IPS-18c (cell line): ENCODE data around the gene CYB561D1.

ENCODE experiments used
- H3K4me3 ChIP-seq: 2 replicates; pipeline ENCODE4 v1.7.0; 2013; ENCODE audit warnings: low read depth, mild to moderate bottlenecking, low read length, moderate library complexity; ENCODE audit not compliant: insufficient read depth
- H3K9me3 ChIP-seq: one replicate; pipeline ENCODE4 v1.6.1; 2013; ENCODE audit warnings: mild to moderate bottlenecking, low read length, moderate library complexity; ENCODE audit not compliant: control insufficient read depth, insufficient read depth

Gene CYB561D1

DNA sequence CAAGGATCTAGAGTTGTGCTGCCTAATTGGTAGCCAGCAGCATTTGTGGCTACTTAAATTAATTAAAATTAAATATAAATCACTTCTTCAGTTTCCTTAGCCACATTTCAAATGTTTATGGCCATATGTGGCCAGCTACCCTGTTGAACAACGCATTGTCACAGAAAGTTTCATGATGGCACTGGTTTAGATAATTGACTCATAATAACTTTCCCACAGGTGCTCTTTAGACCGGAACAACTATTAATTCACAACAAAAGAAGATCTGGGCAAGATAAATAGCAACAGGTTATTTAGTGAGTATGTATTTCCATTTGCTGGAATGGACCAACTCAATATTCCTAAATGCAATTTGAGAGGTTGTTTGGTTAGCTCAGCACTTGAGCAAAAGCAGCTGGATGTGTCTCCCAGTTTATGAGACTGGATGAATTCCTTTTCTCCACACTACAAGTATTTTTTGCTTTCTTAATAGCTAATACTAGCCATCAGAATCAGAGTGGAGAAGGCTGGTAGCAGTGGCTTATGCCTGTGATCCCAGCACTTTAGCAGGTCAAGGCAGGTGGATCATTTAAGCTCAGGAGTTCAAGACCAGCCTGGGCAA, 19.3 kb downstream of the CYB561D1 start:
- no peaks in the 10 kb centered on the region for H3K9me3 ChIP-seq
- H3K4me3 ChIP-seq = no peak overlapping the region

DNA sequence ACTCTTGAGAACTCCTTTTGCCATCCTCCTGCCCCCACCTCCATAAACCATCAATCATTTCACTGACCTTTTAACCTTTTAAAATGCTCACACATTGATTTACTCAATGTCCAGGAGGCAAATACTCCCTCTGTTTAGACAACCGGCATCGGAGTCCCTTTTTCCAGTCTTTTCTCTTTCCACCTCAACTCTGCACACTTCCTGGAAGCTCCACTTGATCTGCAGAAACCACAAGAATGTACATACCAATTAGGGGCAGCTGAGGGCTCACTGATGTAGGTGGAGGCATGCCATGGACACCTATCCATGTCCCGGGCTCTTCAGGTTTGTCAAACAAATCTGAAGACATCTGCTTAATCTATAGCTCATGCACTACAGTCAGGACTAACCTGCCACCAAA, 21.0 kb downstream of the CYB561D1 start:
- Histone ChIP-seq H3K9me3 (no peaks in the 10 kb centered on the region), H3K4me3 (no peak overlapping the region)

DNA sequence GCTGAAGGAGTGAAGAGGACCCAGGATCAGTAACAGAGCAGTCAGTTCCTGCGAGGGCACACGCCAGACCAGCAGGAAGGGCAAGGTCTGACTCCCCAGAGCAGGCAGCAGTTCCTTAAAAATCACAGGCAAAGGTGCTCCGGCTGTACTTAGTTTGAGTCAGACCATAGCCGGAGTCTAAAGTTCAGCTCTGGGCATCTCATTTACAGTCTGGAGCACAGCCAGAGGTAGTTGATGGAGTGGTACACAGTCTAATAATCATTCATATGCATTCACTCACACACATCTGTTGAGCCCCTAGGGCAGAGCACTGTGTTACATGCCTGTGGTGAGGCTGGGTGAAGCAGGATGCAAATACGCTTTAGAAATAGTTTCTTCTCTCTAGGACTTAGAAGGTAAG, 23.0 kb downstream of the CYB561D1 start:
- Histone ChIP-seq H3K4me3 (no peak overlapping the region), H3K9me3 (no peaks in the 10 kb centered on the region)

DNA sequence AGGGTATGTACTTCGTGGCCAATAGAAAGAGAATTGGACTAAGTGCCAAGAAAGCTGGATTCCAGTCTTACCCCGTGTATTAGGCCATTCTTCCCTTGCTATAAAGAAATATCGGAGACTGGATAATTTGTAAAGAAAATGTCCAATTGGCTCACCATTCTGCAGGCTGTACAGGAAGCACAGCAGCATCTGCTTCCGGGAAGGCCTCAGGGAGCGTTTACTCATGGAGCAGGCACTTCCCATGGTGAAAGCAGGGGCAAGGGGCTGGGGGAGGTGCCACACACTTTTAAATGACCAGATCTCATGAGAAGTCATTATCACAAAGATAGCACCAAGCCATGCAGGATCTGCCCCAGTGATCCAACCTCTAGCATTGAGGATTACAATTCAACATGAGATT, 23.4 kb downstream of the CYB561D1 start:
- H3K9me3 ChIP-seq = no peaks in the 10 kb centered on the region
- no peak overlapping the region for H3K4me3 ChIP-seq

DNA sequence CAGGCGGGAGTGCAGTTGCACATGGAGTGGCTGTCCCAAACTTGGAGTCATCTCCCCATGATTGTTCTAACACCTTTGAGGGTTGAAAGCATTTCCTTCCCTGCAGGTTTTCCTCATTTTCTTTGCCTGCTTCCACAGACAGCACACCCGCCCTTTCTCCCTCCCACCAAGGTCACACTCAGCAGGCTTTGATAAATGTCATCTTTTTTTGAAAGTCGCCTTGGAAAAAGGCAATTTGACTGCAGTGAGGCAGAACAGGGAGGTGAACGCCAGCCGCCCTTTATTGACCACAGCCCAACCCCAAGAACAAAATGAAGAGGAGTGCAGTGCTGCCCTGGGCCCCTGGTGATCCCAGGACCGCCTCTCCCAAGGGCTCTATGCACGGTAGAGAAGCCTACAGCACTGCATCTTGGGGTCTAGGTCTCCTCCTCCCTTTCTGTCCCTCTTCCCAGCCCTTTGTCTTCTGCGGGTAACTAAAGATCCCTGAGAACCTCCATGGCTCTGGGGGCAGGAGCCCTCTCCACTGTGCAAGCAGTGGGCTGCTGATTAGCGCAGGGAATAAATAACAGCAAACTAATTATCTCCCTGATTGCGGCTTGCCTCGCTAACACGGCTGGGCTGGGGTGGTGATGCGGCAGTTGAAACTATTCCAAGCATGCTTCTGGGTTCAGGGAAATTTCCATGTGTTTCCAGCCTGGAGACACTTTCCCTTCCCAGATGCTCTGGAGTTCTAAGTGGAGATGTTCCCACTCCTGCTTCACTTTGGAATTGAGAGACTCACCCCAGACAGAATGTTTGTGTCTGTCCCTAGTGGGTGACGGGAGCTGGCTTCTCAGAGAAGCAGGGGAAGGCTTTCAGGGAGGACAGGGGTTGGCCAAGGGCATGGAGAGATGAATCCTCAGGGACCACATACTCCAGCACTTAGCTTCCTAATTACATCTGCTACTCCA, 27.4 kb downstream of the CYB561D1 start:
- Histone ChIP-seq H3K9me3 (no peaks in the 10 kb centered on the region), H3K4me3 (no peak overlapping the region)

DNA sequence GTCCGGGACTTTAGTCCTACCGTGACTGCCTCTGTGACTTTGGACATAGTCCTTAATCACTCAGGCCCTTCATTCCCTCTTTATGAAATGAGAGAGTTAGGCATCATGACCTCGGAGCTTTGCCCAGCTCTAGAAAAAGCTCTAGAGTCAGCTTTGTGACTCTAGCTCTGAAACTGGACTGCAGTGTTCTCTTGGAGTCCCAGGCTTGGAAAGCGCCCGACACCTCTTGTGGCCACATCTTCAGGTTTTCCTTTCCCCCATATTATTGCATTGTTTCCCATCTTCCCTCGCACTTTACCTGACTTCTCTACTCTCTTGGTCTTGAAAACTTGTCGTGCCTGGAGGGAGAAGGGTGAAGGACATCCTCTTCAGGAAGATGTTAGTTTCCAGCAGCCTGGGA, 28.1 kb downstream of the CYB561D1 start:
- Histone ChIP-seq H3K4me3 (no peak overlapping the region), H3K9me3 (no peaks in the 10 kb centered on the region)

DNA sequence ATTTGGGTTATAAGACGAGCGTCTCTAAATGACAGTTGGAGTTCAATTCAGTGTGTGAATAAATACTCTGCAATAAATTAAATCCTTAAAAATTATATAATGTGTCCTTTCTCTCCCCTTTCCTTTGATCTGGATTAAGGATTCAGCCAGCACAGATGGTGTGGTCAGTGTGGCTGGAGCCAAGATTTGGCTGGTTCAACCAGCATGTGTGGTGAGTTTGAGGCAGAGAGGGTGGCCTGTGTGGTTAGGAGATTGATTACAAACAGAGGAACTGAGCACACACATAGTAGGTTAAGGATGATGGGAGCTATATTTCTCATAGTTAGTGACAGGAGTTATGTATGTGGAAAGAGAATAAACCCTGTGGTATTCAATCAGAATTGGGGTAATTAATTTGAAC, 29.8 kb downstream of the CYB561D1 start:
- no peak overlapping the region for H3K4me3 ChIP-seq
- H3K9me3 ChIP-seq = no peaks in the 10 kb centered on the region

DNA sequence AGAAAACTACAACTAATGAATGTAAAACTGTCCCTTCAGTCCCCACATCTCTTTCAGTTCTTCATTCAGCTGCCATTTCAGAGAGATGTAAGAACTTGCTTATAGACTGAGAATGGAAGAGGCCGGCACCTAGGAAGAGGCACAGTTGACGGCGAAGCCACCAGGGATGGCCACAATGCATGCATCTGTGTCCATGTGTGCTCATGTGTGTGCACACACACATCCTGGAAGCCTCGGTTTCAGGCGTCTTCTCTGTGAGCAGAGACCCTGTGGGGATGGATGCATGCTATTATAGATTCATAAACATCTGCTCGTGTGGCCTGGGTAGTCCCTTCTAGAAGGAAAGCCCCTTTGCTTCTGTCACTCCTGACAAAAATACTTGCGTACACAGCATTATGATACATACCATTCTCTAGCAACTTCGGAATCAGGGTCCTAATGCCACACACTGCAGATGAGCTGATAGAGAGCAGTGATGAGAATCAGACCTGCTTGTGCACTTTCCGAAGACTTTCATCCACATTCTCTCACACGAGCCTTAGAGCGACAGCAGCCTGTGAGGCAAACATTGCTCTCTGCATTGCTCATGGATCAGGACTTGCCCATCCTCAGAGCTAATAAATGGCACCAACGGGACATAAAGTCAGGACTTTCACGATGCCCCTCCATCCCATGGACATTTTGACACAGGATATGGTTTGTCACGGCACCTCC, 33.4 kb downstream of the CYB561D1 start:
- no peak overlapping the region for H3K4me3 ChIP-seq
- no peaks in the 10 kb centered on the region for H3K9me3 ChIP-seq

DNA sequence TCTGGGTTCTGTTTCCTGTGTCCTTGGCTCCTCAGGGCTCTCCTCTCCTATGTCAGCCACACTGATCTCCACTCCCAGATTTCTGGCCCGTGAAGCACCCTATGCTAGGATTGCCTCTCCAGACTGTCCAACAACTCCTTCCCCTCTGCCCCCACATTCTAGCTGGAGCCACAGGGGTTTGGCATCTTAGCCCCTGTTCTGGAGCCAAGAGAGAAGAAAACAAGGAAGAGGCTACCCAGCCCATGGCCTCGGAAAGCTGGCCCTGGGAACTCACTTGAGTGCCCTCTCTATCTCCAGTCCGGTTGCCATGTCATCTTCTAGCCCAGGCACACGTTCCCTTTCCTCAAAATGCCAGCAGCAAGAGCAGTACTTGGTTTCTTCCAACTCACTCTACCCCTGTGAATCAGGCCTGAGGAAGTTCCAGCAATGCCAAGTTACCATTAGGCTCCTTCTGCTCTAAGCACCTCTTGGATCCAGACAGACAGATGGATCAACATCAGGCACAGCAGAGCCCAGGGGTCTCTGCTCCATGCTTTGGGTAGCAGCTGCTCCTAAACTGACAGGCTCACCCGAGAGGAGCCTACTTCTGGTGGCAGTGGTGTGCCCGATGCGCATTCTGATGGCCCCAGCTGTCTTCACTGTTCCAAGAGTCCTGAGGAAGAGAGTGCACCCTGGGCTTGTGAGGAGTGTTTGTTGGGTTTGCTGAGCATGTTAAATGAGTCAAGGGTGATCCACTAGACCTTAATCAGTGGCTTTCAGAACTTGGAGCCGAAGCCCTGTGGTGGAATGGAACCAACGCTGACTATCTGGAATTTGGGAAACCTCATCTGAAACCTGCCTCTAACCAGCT, 34.2 kb downstream of the CYB561D1 start:
- H3K4me3 ChIP-seq = no peak overlapping the region
- no peaks in the 10 kb centered on the region for H3K9me3 ChIP-seq

DNA sequence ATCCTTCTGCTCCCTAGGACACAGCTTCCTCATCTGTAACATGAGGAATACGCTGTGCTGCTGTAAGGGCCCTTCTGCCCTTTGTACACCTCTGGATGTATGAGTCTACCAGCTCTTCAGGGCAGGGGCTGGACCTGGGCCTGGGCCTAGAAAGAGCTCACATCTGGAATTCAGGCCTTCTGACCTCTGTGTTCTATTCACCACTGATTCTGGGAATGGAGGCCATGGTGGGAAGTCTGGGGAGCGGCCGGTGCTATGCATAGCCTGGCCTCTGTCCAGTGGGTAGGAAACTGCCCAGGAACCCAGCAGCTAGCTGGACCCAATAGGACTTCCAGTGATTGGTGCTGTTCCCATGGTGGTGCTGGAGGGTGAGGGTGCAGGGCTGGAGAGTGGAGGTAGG, 34.8 kb downstream of the CYB561D1 start:
- Histone ChIP-seq H3K9me3 (no peaks in the 10 kb centered on the region), H3K4me3 (no peak overlapping the region)

DNA sequence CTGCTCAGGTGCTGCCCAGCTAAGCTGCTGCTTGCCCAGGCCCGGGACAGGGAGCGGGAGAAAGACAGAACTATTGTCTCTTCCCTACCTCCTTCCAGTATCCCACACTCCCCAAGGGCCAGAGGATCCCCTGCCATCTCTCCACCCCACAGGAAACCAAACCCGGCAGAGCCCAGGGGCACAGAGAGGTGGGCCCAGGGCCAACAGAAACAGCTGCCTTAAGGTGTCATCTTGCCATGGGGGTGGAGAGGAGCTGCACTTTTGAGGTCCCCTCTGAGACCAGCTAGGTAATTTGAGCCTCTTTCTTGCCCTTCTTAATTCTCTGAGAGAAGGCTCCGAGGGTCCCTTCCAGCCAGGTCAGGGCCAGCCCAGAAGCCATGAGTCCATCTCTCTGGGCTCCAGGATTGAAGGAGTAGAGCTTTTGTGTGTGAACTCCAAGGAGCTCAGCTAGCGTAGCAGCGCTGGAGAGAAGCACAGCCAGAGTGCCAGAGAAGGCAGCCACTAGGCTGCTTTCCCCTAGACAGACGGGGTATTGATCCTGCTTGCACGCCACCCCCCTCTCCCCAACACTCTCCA, 36.1 kb downstream of the CYB561D1 start:
- Histone ChIP-seq H3K9me3 (no peaks in the 10 kb centered on the region), H3K4me3 (no peak overlapping the region)

DNA sequence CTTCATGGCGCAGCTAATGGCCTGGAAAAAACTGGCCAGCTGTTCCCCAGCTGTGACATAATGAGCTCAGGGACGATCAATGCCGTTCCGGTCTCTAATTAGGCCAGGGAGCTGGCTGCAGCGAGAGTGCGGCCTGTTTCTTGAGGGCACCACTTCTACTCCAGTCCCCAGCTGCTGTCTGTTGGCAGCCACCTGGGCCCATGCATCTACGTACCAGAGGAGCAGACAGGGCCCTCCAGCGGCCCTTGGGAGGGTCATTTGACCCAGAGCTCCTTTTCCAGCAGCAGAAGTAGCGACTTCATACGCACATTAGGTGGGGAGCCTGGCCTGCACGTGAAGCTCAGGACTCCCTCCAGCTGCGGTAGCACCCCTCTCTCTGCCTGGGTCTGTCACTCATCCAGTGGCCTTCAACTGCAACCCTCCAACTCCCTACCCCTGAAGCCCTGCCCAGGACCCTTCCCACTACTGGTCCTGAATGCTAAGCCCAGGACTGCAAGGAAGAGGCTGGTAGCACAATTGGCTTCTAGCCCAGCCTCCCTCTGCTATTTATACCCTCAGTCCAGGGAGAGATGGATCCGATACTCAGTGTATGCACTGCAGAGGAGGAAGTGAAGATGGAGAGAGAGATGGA, 36.7 kb downstream of the CYB561D1 start:
- Histone ChIP-seq H3K9me3 (no peaks in the 10 kb centered on the region), H3K4me3 (no peak overlapping the region)

DNA sequence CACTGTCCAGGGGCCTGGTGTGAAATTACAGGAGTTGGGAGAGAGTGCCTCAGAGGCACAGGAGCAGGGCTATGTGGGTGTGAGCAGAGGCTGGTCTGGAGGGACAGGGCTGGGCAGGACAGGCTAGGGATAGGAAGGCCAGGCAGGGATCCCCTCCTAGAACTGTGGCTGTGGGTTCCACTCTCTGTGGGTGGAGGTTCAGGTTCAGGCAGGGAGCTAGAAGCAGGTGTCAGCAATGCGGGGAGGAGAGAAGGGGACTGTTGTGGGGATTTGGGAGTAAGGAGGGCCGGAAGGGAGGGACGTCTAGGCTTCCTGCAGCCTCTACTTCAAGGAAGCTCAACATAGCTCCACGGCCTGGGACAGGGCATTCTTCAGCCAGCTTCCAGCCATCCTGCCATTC, 37.5 kb downstream of the CYB561D1 start:
- no peak overlapping the region for H3K4me3 ChIP-seq
- no peaks in the 10 kb centered on the region for H3K9me3 ChIP-seq

DNA sequence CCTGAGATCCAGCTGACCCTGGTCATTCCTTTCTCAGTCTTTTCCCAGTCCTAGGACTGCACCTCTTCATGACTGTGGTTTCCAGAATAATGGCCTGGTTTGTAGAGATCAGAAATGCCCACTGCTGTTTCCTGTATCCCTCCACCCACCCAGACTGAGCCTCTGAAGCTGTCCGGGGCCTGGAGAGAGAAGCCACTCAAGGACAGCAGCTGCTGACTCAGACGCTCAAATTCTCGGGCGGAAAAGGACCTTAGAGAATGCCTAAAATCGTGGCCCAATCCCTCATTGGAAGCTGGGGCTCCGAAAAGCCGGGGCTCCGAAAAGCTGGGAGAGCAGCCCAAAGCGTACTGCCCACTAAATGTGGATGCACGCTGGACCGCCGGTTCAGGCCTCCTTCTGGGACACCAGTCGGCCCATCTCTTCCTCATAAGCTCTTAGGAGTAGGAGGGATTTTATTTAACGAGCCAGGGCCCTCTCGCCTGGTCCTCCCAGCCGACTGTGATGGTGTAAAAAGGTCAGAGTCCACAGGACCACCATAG, 38.0 kb downstream of the CYB561D1 start:
- Histone ChIP-seq H3K4me3 (no peak overlapping the region), H3K9me3 (no peaks in the 10 kb centered on the region)

DNA sequence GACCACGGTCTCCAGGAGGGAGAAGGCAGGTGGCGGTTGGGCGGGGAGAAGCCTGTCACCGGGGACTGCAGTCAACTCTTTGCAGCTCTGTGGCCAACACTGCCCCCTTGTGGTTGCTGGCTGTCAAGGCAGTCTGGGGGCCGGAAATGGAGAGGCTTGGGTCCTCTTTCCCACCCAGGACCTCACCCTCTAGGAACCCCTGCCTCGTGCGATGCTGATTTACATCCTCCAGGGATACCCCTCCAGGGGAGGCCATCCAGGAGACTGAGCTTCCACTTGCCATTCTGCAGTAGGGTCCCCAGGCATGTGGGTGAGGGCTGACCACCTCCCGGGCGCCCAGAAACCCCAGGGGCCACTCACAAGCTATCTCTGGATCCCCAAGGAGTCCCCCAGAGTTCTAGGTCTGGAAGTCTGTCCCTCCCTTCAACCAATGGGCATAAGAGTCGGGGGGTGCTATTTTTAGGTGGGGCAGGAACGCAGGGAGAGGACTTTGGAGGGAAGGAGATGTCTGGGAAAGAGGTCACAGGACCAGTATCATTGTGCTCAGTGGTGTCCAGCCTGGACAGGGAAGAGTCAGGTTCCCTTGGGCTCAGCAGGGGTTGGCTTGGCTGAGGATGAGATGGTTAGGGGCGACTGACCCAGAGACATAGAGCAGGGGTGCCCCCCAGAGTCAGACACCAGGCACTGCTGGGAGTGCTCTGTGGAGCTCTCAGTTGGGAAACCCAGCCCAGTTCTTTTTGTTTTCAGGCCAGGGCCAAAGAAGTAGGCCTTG, 38.7 kb downstream of the CYB561D1 start:
- Histone ChIP-seq H3K4me3 (no peak overlapping the region; the same call in 1 of the 2 replicates), H3K9me3 (no peaks in the 10 kb centered on the region)
